HTR-8/SVneo (cell line): ENCODE results near the gene WBP2.
A peak's percentile ranks its signal among the peaks of the same experiment; 100 is the strongest.

Experiments used
- DNase-seq: peaks from one replicate; pipeline ENCODE4 v3.0.0; 2011; ENCODE audit warnings: low spot score, mixed read lengths; ENCODE audit not compliant: insufficient read length
- FAIRE-seq: peaks from 2 replicates; lab custom pipeline; 2011; peaks lifted over from hg19 to GRCh38; lab: Jason Lieb, UNC

Gene WBP2

DNA sequence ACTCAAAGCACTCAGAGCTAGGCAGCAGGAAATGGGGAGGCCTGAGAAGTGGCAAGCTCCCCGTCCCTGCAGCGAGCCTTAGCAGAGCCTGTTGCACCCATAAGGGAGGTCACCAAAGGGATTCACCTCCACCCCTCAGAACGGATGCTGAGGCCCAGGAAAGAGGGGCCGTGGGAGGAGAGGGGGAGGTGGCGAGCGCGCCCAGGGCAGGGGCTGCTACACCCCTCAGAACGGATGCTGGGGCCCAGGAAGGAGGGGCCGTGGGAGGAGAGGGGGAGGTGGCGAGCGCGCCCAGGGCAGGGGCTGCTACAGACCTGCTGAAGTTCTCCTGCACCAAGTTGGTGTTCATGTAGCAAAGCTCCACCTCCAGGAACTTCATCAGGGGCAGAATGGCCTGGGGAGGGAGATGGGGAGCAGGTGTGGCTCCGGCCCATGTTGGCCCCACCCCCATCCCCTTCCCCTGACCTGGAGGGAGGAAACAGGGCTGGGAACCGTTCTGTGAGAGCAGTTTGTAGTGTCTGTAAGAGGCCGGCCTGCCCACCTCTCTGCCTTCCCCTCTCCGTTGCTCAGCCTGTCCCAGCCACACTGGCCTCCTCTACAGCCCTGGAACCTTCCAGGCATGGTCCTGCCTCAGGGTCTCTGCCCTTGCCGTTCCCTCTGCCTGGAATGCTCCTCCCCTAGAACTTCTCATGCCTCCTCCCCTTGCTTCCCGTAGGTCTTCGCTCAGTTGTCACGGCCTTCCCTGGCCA lies 22.3 kb downstream of the WBP2 start:
- DNase-seq: no peak
- no peak for FAIRE-seq

DNA sequence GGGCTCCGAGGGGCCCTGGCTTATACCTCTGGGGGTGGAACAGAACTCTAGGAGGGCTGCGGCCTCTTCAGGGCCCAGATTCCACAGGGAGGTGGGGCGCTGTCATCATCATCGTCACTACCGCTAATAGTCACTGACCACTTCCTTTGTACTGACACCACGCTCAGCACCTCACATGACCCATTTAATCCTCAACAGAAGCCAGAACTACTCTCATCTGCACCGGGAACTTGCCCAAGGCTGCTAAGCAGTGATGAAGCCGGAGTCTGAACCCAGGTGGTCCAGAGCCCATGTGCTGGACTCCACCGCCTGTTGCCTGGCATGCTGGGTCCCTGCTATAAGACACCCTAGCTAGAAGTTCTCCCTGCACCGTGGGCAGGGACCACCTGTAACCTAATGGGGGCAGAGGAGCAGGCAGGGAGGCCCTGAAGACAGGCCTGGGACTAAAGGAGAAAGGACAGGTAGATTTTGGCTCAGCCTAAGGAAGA lies 22.9 kb downstream of the WBP2 start:
- peak; percentile 62 for FAIRE-seq

DNA sequence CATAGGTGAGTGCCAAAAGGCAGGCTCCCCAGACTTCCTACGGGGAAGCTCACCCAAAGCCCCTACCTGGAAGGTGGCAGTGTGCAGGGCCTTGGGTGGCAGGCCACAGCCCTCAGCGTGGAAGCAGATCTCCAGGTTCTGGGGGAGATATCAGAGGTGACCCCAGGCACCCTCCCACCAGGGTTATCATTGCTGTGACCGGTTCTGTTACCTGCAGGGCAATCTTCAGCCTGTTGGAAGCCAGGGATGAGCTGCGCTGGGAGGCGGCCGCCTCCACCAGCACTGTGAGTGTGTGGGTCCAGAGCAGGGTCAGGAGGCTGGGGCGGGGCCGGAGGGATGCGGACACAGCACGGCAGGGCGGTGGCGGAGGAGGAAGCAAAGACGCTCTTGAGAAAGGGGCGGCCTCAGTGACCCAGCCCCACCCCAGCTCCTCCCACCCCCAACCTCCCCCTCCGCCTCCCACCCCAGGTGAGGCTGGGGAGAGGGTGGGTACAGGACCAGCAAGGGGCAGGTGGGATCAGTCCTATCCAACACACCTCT lies 24.0 kb downstream of the WBP2 start:
- DNase-seq: no peak
- no peak for FAIRE-seq

More for the DNA sequence above, 22.9 kb downstream of the WBP2 start:
- peak; percentile 64 for DNase-seq

DNA sequence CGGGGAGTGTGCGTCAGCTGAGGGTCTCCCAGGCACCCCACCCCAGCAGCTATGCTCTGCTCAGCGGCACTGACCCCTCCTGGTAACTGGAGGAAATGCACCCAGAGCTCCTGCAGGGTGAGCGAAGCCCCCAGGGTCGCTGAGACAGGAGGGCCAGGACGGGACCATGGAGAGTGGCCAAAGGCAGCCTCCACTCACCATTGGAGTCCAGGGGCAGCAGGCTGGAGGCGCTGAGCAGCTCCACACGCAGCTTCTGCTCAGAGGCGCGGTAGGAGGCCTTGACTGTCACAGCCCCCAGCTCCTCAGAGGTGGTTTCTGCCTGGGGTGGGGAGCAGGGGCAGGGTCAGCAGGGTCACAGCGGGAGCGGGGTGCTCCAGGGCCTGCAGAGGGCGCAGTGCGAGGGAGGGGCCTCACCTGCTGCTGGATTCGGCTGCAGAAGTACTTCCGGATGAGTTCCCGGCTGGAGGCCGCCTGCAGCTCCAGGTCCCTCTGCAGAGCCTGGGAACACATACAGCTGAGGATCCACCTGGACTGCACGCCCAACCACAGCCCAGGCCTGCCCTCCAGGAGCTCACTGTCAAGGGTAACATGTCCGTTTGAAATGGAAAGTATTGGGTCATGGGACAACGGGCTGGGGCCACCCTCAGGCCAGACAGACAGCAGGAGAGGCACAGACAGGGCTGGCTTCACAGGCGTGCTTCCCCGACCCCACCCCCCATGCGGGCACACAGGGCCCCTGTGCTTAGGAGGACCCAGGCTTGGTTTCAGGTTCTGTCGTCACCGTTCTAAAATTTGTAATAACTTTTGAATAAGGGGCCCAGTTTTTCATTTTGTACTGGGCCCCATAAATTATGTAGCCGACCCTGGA lies 24.7 kb downstream of the WBP2 start:
- DNase-seq (peak; percentile 41), FAIRE-seq (no peak)

DNA sequence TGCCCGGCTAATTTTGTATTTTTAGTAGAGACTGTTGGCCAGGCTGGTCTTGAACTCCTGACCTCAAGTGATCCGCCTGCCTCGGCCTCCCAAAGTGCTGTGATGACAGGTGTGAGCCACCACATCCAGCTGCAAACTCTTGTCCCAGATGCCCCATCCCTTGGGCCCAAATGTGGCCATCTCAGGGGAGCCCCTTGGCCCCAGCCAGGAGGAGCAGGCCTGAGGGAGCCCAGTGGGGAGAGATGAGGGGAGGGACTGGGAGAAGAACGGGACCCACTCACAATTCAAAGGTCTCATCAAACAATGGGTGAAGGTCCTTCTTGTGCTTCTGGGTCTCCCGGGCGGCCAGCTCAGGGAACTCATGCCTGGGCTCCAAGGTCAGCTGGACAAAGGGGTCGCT lies 25.4 kb downstream of the WBP2 start:
- FAIRE-seq (no peak), DNase-seq (no peak)

DNA sequence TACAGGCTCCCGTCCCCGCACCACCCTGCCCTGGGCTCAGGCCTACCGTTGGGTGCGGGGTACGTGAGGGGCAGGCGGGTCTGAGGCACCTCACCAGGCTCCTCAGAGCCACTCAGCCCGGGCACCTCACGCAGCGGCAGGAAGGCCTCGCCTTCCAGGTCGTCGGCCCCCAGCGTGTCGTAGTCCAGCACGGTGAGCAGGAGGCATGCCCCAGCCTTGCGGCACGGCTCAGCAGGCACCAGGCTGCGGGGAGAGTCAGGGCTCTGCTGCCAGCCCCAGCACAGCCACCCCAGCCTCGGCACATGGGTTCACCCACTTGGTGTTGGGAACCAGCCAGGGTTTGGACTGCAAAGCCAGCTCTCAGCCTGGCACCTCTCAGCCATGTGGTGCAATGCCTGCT lies 26.4 kb downstream of the WBP2 start:
- DNase-seq (no peak), FAIRE-seq (no peak)

DNA sequence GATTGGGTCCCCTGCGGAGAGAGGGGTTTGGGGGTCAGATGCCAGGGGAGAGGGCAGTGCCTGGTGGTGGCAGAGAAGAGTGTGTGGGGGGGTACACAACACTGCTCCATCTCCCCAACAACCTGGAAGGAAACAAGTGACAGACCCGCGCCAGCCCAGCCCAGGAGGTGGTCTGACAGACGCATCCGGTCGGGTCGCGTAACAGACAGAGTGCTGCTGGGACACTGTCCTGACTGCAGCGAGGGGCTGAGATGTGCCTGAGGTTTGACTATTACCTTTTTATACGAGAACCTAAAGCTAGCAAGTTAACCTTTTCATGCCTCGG lies 27.1 kb downstream of the WBP2 start:
- FAIRE-seq (no peak), DNase-seq (no peak)

DNA sequence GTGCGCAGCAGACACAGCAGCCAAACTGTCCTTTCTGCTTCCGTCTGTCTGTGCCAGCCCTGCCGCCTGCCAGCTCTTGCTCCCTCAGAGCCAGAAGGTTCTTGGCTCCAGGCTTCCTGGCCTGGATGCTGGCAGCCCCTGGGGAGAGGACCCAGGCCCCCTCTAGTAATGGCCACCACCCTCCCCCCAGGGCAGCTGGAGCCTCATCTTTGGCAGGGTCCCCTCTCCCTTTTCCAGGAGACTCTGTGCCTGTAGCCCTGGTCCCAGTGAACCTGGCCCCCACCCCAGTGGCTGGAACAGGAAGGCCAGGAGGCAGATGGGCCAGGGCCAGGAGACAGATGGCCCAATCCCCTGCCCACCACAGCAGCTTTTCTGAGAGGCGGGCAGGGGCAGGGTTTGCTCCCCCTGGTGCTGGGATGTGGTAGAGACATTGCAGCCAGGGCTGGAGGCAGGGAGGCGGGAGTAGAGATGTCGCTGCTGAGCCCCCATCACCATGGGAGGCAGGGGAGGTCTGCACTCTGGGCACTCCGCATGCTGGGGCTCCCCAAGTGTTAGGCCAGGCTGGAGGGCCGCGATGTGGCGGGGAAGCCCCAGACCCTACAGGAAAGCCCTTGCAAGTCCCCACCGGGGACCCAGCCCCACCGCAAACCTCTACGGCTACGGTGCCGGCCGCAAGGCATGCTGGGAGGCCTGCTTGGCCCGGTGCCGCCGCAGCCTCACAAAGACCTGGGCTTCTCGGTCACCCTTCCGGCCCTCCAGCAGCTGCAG lies 27.6 kb downstream of the WBP2 start:
- DNase-seq (peak; percentile 72), FAIRE-seq (no peak)

DNA sequence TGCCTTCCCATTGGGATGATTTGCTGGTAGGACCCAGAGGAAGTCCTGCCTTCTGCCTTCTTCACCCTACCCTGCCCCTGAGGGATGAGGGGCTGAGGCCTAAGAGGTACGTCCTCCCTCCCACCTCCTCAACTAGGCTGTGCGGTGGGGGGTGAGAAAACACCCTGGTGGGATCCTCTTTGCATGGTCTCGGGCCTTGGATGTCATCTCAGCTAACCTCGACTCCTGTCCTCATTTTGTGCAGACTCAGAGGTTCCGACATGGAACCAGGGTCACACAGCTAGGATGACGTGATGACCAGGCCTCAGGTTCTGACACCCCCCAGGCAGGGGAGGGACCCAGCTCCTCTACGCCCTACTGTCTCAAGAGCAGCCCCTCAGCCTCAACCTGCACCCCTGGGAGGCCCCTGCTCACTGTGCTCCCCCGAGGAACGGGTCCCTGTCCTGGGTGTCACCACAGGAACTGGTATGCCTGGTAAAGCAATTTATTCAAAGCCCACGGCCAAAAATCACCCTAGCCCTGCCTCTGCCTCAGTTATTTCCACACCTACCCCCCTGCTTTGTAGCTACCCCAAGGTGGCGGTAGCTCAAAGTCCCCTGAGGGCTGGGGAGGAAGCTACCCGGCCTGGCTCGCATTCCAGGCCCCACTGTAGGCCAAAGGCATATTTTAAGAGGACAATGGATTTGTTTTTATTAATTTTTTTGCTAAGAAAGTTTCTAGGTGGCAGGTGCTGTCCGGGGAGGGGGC lies 28.4 kb downstream of the WBP2 start:
- peak; percentile 13 for FAIRE-seq
- no peak for DNase-seq

DNA sequence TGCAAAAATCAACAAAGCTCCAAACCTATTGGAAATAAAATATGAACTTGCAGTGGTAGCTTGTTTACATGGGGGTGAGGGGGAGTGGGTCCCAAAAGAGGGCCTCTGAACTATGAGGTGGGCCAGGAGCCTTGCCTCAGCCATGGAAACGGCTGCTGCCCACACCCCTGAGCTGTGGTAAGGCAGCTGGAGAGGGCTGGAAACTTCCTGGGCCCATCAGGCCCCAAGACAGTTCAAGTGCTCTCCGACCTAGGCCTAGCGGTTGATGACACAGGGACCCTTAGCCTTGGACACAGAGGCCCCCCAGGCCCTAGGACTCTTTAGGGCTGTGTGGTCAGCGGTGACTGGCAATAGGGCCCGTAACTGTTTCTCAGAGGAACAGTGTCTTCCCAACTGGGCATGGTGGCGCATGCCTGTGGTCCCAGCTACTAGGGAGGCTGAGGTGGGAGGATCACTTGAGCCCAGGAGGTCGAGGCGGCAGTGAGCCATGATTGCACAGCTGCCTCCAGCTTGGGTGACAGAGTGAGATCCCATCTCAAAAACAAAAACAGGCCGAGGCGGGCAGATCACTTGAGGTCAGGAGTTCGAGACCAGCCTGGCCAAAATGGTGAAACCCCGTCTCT lies 29.3 kb downstream of the WBP2 start:
- DNase-seq (no peak), FAIRE-seq (no peak)

DNA sequence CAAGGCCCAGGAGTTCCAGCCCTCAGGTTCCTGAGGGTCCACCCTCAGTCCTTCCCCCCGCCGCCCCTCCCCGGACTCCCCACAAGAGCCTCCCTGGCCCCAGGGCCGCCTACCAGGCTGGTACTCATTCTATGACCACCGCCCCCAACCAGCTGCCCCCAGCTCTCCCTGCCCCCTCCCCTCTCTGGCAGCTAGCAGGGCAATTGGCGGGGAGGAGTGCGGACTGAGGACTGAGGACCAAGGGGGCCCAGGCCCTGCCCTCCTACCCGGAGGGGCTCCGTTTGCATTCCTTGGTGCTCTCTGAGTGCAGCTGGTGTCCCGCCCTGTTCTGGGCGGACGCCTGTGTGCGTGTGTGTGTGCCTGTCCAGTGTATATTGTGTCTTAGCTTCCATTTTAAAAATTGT lies 30.0 kb downstream of the WBP2 start:
- DNase-seq (no peak), FAIRE-seq (no peak)

DNA sequence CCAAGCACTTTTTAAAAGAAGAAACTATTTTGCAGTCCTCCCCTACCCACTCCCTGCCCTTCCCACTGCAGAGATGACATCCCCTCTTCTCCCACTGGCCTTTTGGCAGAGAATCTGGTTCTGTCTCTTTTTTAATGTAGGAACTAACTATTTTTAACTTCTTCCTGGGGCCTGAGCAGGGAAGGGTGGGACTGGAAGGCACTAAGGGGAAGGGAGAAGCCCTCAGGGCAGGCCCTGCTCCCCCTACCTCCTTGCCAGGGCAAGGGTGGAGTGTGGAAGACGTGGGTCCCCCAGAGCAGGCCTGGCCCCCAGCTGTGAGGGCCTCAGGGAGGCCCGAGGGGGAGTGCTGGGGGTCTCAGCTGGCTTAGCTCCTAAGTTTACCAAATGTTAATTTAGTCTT lies 30.5 kb downstream of the WBP2 start:
- DNase-seq (no peak), FAIRE-seq (no peak)

DNA sequence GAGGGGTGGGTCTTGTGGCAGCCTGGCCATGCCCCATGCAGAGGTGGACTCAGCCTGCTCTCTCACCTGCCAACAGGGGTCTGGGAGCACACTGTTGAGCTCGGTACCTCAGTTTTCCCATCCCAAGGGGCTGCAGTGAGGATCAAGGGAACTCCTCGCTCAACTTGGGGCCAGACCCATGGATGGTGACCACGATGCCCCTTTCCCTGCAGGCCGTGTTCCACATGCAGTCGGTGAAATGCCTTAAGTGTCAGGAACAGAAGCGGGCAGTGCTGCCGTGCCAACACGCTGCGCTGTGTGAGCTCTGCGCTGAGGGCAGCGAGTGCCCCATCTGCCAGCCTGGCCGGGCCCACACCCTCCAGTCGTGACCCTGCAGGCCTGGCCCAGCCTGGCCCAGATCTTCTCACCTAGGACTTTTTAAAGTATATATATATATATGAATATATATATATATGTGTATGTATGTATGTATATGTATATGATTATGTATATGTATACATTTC lies 31.0 kb downstream of the WBP2 start:
- DNase-seq: no peak
- no peak for FAIRE-seq

DNA sequence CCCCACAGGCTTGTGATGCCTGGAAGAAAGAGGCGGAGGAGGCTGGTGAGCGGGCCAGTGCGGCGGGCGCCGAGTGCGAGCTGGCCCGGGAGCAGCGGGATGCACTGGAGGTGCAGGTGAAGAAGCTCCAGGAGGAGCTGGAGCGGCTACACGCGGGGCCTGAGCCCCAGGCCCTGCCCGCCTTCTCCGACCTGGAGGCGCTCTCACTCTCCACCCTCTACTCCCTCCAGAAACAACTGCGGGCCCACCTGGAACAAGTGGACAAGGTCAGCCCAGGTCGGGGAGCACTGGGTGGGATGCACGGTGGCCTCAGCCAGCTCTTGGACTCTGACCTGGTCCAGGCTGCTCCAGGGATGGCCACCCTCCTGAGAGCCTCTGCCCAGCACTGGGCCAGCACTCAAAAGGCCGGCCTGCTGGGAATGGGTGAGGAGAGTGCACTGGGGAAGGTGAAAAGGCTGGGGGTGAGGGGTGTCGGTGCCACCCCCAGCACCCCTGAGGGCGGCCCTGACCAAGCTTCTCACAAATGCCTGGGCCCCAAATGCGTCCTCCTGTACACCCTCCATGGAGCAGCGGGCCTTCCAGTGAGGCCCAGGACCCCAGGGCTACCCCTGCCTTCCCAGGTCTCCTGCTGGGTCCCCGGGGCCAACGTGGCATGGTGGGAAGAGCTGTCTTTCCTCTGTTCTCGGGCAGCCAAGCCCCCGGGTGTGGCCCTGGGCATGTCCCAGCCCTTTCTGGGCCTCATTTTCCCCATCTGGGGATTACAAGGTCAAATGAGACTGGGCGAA lies 31.7 kb downstream of the WBP2 start:
- DNase-seq (no peak), FAIRE-seq (no peak)

DNA sequence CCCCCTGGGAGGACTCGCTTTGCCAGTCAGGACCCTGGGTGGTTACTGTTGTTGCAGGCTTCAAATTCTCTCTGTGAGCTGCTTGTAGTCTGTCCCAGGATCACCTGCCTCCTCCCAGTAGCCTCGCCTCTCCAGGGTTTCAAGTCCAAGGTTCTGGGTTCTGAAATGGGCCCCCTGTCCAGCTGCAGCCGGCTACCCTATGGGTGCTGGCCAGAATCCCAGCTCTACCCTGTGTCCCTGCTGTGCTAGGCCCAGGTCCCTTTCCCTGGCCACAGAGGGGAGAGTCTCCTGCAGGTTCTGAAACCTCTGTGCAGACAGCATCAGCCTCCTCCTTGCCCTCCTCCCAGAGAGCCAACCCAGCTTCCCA lies 32.4 kb downstream of the WBP2 start:
- FAIRE-seq (no peak), DNase-seq (no peak)

DNA sequence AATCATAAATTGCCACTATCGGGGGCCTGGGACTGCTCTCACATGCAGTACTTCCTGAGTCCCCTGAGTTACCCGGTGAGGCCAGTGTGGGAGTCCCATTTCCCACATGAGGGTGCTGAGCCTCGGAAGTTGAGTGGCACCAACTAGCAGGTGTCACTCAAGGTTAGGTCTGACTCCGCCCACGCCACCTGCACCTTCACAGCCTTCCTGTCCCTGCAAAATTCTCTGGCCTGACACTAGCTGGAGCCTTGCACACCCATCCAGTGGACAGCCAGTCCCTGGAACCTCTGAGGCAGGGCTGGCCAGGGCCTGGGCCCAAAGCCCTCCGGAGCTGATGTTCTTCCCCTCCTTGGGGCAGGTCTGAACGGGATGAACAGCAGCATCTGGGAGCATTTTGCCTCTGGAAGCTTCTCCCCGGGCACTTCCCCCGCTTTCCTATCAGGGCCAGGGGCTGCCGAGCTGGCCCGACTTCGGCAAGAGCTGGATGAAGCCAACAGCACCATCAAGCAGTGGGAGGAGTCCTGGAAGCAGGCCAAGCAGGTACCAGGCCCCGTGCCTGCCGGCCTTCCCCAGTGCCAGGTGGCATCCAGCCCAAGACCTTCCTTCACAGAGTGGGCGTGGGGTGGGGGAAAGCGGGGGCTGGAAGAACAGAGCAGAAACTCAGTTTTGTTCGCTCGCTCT lies 32.9 kb downstream of the WBP2 start:
- no peak for DNase-seq
- no peak for FAIRE-seq

DNA sequence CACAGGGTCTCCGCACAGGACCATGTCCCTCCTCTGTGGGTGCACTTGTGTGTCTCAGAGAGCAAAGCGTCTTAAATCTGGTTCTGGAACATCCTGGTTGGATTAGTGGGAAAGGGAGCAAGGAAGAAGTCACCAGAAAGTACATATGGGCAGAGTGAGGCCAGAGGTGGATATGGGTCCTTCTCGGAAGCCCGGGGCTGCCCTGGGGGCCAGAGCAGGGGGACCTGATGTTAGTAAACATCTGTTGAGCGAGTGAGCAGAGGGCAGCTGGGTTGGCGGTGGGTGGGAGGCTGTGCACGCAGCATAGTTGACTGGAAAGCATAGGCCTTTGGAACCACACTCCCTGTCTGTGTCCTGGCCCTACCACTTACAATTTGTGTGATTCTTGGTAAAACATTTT lies 33.6 kb downstream of the WBP2 start:
- DNase-seq (no peak), FAIRE-seq (peak; percentile 4)
